TTC549 (cell line): ENCODE measurements around the gene CT45A10.
"Not testable (repeated sequence)": the region's sequence is repeated elsewhere in the genome, so short reads cannot be mapped to it uniquely, and the experiment has no call there.

ENCODE experiments used
- FAIRE-seq: peaks from 2 replicates; lab custom pipeline; 2012; peaks lifted over from hg19 to GRCh38; lab: Jason Lieb, UNC

The CT45A10 gene

GRCh38 chrX:135893294-135893817 is at the start of gene CT45A10, which contains the start of gene SAGE1:
CT45A10 (minus strand) TSS chrX:135893444; CDS start chrX:135885344, 8,100 bp downstream.
SAGE1 (plus strand) TSS chrX:135893716; CDS start chrX:135896243, 2,527 bp downstream.
- FAIRE-seq = no peak

- FAIRE-seq = no peak
These were observed 38.6 kb upstream of the CT45A10 start for GRCh38 chrX:135931644-135932487.

GRCh38 chrX:135927897-135928296 is 34.7 kb upstream of the CT45A10 start:
- FAIRE-seq = no peak

- FAIRE-seq = no peak
These were observed 30.1 kb upstream of the CT45A10 start for GRCh38 chrX:135923353-135923752.

GRCh38 chrX:135920516-135920915 is 27.3 kb upstream of the CT45A10 start:
- FAIRE-seq = not testable (repeated sequence)

- no peak for FAIRE-seq
These were observed 21.2 kb upstream of the CT45A10 start for GRCh38 chrX:135914404-135914803.

- no peak for FAIRE-seq
These were observed 17.0 kb upstream of the CT45A10 start for GRCh38 chrX:135910251-135910650.

GRCh38 chrX:135892781-135893180 is 463 bp downstream of the CT45A10 start:
- FAIRE-seq = no peak

GRCh38 chrX:135890087-135890585 is 3.1 kb downstream of the CT45A10 start:
- no peak for FAIRE-seq

GRCh38 chrX:135888976-135889375 is 4.3 kb downstream of the CT45A10 start:
- not testable (repeated sequence) for FAIRE-seq

GRCh38 chrX:135888230-135888629 is 5.0 kb downstream of the CT45A10 start:
- FAIRE-seq = not testable (repeated sequence)

- FAIRE-seq = not testable (repeated sequence)
These were observed 10.5 kb downstream of the CT45A10 start for GRCh38 chrX:135882741-135883140.

- not testable (repeated sequence) for FAIRE-seq
These were observed 21.5 kb downstream of the CT45A10 start, which contains the start of gene CT45A9 for GRCh38 chrX:135871712-135872111. CT45A9 (minus strand) TSS chrX:135871812; CDS start chrX:135868061, 3,751 bp downstream.

GRCh38 chrX:135854438-135854837 is 38.8 kb downstream of the CT45A10 start, which contains the start of gene CT45A8:
CT45A8 (minus strand) TSS chrX:135854538; CDS start chrX:135850783, 3,755 bp downstream.
- not testable (repeated sequence) for FAIRE-seq

GRCh38 chrX:135837180-135837579 is 56.1 kb downstream of the CT45A10 start, which contains the start of gene CT45A7:
CT45A7 (minus strand) TSS chrX:135837280; CDS start chrX:135833533, 3,747 bp downstream.
- not testable (repeated sequence) for FAIRE-seq
